Right ventricle myocardium inferior (tissue), 1 donor: ENCODE results near the gene ZNHIT3. TPM values are rescaled to one million over a fixed set of nuclear protein-coding genes. Genes with fewer than 3 reads are reported as not detected.
"Not testable (repeated sequence)": the region's sequence is repeated elsewhere in the genome, so short reads cannot be mapped to it uniquely, and the experiment has no call there.

Experiments
- ATAC-seq: fragments of 200-7000 bp; cut with Tn5 transposase; one replicate; pipeline ENCODE4 v1.9.1; 2020; ENCODE audit warnings: mild to moderate bottlenecking, moderate library complexity
- DNase-seq: peaks from one replicate; pipeline ENCODE4 v3.0.0; 2021; ENCODE audit errors: missing footprints
- intact Hi-C: fragments of 100-400 bp; cut with DNase I; formaldehyde crosslinking; loops from one replicate; pipeline ENCODE4 v1.11.0; 2022
- total RNA-seq: library from RNA; stranded (reverse); fragmentation: NEBNext Ultra II Directional; extraction: Animal tissue kit (Norgen Biotek cat#: 25700); gene quantifications from one replicate; pipeline ENCODE4 v1.2.1, GENCODE V29; 2021
- donor health status: DM: no; HTN: yes; CAD: no; lungs with severe emphysema.

The ZNHIT3 gene
- total RNA-seq, 1 donor from 2014 or later: 21.3 TPM

DNA sequence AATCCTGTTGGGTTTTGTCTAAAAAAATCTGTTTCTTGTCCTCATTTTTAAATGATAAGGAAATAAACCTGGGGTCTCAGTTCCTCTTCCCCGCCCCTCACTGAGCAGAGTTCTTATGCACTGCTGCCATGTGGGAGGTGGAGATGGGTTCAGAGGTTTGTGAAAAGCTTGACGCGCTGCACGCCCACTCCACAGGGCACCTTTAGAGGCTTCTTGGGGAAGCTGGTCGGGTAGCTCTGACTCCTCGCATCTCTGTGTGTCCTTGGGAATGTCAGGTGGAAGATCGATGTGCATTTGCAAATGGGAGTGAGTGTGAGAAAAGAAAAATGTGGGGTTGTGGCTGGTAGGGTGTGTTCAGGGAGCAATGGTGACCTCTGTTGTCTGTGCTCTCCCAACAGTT is 4.7 kb upstream of the ZNHIT3 start:
- ATAC-seq: no peak
- intact Hi-C loops: loop anchor here (2.0 kb wide), 1 partner anchor 513 kb away; no protein-coding TSS in a partner anchor
- DNase-seq: no peak

DNA sequence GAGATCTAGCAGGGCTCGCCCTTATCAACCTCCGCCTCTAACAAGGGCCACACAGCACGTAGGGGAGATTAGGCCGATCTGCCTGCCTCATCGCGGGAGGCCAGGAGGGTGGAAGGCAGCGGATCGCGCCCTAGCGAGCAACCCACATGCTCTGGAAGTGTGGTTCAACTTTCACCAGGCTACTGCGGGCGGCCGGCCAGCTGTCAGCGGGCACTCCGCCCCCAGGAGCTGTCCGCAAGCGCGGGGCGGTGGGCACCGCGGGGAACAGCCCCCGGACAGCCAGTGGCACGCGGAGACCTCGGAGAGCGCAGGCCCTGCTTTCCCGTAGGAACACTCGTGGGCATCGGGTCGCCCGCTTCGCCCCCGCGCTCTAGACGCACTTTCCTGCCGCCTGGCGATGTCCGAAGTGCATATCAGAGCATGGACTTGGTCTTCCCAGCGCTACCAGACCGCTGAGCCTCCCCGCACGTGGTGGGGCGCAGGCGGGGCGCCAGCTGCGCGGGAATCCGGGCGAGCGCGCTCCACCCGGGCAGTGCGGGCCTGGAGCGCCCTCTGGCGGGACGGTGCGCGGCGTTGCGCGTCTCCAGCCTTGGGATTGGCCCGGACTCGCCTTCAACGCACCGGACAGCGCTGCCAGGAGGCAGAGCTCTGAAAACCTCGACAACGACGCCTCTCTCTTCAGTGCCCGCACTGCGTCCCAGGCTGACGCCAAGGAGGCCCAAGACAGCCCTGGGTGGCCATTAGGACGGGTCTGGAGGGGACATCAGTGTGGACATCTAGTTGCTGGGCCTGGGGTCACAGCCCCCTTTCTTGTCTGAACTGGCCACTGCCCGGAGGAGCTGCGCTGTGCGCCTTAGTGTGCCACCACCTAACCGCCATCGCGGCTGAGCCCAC is 3.6 kb upstream of the ZNHIT3 start:
- intact Hi-C loops: loop anchor here (2.0 kb wide), 1 partner anchor 514 kb away; no protein-coding TSS in a partner anchor
- DNase-seq (peak; percentile 92), ATAC-seq (peak; percentile 89)

DNA sequence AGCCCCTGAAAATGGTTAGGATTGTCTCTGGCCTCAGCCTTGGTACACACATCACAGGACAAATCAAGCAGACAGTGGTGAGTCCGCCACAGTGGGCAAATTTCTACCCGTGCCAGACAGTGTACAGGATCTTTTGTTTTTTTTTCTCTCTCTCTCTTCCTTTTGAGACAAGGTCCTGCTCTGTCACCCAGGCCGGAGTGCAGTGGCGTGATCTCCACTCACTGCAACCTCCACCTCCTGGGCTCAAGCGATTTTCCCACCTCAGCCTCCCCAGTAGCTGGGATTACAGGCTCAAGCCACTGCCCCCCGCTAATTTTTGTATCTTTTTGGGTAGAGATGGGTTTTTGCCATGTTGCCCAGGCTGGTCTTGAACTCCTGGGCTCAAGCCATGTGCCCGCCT is 2.5 kb upstream of the ZNHIT3 start:
- intact Hi-C loops, ATAC-seq, DNase-seq: not testable (repeated sequence)

DNA sequence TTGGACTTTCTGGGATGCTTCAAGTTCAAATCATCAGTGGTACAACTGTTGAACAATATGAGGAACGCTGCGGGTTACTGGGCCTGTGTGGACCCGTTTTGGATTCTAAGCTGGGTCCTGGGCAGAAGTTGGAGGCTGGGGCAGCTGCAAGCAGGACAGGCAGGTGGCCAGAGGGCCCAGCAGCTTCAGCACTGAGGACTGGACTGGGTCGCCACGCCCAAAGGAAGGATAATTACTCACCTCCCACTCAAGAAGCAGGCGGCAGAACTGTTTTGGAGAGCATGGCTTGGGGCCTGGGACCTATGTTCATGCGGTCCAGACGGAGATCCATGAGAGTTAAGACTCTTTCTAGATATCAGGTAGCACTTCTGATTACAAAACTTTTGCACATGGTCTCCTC is 1.5 kb upstream of the ZNHIT3 start:
- ATAC-seq (no peak), DNase-seq (no peak)
- intact Hi-C loops: loop anchor here (5.0 kb wide), 1 partner anchor 47 kb away; the partner anchor contains the start of genes MYO19 and PIGW

DNA sequence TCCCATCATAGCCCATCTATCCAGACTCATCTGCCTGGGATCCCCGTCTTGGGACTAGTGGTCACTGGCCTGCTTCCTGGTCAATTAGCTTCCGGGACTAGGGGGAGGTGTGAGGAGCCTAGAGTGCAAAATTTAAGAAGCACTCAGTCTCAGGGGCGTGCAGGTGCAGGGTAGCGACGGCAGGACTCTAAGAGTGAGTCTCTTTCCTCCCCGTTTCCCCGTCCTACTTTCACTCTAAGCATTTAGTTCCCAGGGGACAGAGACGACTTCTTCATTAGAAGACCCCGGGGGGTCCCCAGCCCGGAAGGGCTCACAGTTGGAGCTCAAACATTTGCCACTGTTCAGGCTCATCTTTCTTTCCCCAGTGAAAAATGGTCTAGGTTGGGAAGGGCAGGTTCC is 677 bp upstream of the ZNHIT3 start:
- no peak for ATAC-seq
- intact Hi-C loops: loop anchor here (2.0 to 5.0 kb wide), 2 partner anchors 46 to 59 kb away; partner anchors contain the start of genes GGNBP2, MYO19 and PIGW
- DNase-seq: no peak

DNA sequence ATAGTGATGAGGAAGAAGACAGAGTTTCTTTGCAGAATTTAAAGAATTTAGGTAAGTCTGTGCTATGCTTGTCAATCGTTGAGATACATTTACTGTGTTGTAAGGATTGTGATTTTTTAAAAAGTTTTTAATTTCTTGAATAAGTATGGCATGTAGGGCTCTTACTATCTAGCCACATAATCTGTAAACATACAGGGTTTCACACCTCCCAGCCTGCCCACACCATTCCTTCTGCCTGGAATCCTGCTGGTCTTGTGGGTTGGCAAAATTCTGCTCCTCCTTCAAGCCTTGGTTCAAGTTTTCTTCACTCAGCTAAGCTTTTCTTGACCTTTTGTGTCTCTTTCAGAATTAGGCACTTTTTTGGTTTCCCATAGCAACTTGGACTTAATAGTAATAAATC is 7.5 kb downstream of the ZNHIT3 start:
- DNase-seq (no peak), ATAC-seq (no peak)
- intact Hi-C loops: no loop called here

DNA sequence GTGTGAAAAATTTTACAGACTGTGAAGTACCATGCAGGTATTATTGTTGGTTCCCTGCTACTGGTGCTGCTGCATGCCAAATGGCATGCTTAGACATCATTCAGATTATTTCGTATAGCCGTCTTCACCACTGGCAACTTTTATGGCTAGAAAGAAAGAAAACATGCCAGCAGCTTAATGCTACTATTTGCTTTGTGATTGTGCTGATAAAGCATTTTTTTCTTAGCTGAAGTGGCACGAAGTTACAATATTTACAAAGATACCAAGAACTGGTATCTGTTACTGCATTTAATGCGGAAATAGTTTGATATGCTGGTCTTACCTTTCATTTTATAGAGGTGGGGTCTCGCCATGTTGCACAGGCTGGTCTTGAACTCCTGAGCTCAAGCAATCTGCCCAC is 8.2 kb downstream of the ZNHIT3 start:
- intact Hi-C loops: no loop called here
- ATAC-seq: no peak
- DNase-seq: no peak

DNA sequence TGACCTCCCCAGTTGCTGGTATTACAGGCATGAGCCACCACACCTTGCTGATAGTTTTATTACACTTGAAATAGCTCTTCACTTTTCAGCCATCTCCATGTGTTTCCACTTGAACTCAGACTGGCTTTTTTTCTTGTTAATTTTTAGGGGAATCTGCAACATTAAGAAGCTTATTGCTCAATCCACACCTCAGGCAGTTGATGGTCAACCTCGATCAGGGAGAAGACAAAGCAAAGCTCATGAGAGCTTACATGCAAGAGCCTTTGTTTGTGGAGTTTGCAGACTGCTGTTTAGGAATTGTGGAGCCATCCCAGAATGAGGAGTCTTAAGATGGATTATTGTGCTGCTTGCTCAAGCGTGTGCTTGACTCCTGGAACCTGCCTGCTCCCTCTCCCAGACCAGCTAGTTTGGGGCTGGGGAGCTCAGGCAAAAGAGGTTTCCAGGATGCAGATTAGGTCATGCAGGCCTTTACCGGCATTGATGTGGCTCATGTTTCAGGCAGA is 8.6 kb downstream of the ZNHIT3 start:
- ATAC-seq: no peak
- DNase-seq: no peak
- intact Hi-C loops: no loop called here

DNA sequence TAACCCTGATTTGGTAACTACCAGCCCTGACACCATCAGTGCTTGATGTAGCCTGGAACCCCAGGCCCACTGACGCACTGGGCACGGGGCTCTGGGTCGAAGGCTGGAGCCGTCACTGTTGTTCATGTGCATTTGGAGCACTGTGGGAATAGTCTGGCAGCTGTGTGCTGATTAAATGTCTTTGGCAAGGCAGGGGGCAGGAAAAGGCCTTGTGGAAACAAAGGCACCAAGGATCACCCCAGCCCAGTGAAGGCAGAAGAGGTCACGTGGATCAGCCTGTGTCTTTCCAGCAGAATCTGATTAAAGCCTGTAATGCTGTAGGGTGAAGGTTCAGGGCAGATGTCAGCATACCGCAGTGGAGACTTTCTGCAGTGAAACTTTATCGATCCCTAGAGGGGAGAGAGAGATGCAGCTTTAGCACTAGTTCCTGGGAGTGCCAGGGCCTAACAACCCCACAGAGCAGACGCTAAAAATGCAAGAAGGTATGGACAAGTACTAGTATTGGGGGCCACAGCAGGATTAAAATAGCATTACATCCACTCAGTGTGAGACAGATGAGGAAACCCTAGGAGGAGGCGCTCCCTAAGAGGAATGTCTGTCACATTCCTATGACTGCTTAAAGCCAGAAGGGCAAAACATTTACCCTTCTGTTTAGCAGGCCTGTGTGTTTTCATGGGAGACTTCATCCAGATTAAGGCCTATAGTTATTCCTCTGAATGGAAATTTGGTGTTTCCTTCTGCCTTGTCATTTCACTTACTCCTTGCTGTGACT is 9.7 kb downstream of the ZNHIT3 start:
- intact Hi-C loops: no loop called here
- DNase-seq (no peak), ATAC-seq (no peak)

DNA sequence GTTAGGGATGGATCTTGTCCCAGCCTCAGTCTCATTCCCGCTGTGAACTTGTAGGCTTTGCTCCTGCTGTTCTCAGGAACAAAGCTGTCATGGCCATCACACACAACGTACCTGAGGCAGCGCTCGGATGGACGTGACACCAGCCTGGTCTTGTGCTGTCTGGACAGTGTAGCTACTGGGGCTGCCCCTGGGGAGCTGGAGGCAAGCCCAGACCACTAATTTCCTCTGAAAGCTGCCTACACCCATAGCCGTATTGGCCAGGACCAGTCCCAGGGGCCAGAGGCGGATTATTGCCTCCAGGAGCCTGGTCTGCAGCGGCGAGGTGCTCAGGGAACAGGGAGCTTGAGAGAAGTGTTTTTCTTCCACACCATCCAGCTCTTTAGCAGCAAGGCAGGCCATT is 11.7 kb downstream of the ZNHIT3 start:
- intact Hi-C loops: no loop called here
- ATAC-seq (no peak), DNase-seq (no peak)

DNA sequence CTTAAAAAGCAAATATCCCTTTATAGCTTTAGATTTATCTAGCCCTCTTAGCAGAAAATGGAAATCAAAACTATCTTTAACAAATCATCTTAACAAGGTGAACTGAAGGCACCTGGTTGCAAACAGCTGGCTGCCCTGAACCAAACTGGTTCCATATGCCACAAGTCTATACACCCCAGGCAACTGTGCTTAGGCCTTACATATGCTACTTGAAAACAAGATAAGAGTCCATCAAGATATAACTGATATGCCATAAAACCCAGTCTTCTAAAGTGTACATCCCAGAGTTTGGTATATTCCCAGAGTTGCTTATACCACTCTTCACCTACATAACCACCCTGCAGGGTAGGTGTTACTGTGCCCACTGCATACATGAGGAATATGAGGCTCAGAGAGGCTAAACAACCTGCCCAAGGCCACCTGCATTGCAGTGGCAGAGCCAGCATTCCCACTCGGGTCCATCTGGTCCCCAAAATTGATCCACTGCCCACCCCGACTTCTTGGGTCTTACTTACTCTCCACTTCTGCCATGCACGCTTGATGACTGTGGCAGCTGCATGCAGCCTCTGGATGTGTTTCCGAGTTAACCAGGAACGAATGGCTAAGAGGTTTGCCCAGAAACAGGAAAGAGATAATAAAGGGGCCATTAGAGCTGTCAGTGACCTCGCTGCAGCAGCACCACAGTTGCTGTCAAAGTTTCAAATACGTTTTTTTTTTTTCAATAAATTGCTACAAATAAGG is 12.2 kb downstream of the ZNHIT3 start:
- DNase-seq (no peak), ATAC-seq (no peak)

DNA sequence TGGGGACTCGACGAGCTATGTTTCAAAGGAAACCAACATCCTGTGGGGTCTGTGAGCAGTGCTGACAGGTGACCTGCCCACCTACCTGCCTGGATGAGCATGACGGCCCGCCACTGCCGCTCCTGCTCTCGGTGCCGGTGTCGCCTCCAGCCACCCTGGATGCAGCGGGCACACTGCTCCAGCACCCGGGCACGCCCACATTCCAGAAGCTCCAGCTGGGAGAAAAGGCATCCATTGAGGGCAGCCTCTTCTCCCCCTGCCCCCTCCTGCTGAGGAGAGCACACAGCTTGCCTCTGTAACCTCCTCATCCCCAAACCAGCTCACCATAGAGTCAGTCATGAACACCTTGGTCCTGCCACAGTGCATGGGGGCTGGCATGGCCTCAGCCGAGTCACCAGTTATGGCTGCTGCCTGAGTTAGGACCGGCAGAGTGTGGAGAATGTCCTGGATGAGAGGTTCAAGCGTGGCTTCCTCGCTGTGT is 14.3 kb downstream of the ZNHIT3 start:
- DNase-seq (no peak), ATAC-seq (no peak)
- intact Hi-C loops: no loop called here

More for the DNA sequence above, 12.2 kb downstream of the ZNHIT3 start:
- intact Hi-C loops: no loop called here

DNA sequence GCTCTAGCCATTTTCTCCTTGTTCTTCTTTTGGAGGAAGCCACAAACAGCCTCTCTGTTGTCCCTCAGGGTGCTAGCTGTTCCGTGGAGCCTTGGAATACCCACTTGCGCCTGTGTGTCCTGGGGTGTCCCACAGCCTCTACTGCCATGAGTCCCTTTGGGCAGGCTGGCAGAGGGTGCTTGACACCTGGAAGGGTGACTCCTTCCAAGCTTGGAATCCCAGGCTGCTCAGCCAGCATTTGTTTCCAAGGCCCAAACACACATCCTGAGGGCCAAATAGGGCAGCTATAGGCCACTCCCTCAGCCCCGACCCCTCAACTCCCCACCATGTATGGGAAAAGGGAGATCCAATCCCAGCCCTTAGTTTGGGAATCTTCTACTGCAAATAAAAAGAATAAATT is 14.9 kb downstream of the ZNHIT3 start:
- no peak for DNase-seq
- intact Hi-C loops: no loop called here
- ATAC-seq: no peak

DNA sequence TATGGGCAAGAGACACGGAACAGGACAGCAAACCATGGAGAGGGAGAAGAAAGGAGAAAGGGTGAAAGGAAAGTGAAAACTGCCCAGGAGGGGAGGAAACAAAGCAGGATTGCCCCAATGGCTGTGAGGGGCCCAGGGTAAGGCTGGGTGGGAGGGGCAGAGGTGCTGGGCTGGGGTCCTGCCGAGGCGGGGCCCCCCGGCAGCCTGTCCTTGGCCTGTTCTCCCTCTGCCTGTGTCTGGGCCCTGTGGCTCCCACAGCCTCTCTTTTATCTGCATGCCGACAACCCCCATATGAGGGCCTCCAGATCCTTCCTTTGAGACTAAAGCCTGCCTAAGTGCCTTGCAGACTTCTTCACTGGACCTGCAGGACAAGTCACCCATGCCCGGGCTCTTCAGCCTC is 15.5 kb downstream of the ZNHIT3 start:
- ATAC-seq (no peak), DNase-seq (no peak)
- intact Hi-C loops: no loop called here

DNA sequence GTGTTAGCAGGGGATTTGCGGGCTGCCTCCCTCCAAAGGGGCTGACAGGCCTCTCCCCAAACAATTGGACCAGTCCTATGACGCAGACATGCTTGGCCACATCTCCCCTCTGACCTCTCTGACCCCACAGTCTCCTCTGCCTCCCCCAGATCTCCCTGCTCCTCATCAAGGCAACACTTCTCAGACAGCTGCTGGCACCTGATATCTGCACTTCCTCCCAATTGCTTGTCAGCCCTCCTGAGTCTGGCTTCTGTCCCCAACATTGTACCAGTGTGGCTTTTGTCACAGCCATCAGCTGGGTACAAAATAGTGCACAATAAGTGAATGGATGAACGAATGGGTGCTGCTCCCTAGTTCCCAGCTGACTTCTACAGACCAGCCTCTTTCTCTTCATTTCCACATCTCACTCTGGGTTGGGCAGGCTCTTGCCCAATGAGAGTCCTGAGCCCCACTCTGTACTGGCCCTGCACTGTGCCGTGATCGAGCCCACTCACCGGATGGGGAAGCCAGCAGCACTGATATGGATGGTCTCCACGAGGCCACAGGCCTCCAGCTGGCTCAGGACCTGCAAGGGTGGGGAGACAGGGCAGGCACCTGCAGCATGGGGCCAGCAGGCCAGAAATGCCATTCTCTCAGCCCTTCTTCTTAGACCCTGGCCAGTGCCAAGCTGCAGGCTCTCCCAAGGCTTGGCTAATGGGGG is 17.1 kb downstream of the ZNHIT3 start:
- peak; percentile 55 for ATAC-seq
- DNase-seq: no peak
- intact Hi-C loops: no loop called here

DNA sequence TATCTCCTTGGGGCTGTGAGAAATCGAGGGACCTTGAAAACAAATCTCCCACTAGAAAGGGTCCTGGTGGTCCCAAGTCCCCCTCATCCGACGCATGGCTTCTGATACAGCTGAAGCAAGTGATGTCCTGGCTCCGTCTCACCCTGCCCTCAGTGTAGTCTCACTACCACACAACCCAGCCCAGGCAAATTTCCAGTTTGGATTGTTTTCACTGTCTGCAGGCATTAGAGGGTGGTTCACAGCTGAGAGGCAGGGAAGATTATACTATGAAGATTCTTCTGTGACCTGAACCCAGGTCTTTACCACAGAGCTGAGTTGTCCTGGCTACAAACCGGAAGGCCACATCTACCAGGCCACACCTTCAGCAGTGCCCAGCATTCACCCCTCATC is 17.7 kb downstream of the ZNHIT3 start:
- no peak for ATAC-seq
- intact Hi-C loops: no loop called here
- no peak for DNase-seq

DNA sequence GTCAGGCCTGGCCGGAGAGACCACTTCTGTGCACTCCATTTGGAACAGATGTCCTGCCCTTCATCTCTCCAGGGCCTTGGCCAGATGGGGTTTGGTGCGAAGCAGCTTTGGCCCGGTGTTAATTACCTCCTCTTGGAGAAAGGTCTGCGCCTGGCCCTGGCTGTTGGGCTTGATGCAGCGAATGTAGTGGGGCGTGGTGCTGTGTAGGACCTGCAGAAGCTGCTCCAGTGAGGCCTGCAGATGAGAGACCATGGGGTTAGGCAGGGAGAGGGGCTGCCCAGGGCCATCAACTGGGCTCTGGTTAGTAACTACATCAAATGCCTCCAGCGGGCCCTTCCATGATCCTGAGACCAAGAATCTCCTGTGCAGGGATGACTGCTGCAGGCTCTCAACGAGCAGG is 18.7 kb downstream of the ZNHIT3 start:
- ATAC-seq (no peak), DNase-seq (no peak)
- intact Hi-C loops: no loop called here

DNA sequence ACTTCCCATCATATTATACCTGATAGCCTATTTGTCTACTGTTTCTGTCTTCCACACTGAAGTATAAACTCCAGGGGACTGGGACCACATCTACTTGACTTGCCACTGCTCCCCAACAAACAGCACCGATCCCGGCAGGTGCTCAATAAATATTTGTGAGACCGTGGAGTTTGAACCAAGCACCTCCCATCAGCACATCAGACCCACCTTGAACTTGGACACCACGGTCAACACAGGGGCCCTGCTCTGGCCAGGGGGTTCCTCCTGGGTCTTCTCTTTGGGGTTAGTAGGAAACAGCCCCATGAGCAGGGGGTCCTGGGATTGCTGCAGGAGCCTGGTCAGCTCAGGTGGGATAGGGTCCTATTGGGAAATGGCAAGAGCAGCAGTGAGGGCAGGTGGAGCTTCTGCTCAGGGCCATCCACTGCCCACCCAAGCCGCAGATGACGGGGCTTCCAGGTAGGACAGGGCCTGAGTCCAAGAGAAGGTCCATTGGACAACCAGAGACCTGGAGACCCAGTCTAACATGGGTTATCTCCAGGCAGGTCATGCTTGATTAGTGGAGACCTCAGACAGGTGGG is 19.9 kb downstream of the ZNHIT3 start:
- intact Hi-C loops: no loop called here
- ATAC-seq (no peak), DNase-seq (no peak)
